Measurements from ENCODE around the gene PRPF6.

The PRPF6 gene, protein sequence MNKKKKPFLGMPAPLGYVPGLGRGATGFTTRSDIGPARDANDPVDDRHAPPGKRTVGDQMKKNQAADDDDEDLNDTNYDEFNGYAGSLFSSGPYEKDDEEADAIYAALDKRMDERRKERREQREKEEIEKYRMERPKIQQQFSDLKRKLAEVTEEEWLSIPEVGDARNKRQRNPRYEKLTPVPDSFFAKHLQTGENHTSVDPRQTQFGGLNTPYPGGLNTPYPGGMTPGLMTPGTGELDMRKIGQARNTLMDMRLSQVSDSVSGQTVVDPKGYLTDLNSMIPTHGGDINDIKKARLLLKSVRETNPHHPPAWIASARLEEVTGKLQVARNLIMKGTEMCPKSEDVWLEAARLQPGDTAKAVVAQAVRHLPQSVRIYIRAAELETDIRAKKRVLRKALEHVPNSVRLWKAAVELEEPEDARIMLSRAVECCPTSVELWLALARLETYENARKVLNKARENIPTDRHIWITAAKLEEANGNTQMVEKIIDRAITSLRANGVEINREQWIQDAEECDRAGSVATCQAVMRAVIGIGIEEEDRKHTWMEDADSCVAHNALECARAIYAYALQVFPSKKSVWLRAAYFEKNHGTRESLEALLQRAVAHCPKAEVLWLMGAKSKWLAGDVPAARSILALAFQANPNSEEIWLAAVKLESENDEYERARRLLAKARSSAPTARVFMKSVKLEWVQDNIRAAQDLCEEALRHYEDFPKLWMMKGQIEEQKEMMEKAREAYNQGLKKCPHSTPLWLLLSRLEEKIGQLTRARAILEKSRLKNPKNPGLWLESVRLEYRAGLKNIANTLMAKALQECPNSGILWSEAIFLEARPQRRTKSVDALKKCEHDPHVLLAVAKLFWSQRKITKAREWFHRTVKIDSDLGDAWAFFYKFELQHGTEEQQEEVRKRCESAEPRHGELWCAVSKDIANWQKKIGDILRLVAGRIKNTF

DNA sequence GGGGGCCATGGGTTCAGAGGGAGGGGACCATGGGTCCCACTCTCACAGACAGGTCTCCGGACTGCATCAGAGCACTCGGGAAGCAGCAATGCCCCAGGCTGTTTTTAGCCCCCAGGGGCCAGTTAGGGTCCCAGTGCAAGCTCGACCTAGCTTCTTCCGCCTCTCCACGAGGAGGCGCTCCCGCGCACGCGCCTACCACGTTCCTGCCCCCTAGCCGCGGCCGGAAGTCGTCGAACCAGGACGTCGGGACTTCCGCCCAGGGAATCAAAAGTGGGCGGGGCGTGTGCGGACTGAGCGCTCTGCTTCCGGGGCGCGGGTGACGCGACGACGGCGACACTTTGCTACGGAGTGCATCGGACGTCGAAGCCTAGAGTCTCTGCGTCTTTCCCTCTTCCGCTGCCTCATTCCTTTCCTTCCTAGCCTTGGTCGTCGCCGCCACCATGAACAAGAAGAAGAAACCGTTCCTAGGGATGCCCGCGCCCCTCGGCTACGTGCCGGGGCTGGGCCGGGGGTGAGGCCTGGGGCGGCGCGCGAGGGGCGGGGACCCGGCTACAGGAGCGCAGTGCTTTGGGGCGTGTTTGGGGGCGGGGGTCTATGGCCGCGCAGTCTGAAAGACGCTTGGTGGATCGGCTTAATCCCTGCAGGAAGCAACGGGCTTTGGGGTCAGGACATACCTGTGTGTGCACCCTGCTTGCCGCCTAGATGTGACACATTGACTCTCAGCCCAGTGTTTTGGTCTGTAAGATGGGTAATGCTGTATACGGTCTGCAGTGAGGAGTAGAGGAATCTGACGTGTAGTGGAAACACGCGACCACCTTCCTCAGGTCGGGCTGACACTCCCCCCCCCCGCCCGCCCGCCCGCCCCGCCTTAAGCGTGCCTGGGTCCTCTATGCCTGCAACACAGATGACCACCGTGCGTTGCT, at the start of gene PRPF6:
TSS of gene PRPF6 (plus strand) at position 327 of the 923 bp plus-strand sequence. CDS start at position 441, 114 bp downstream.
- Histone ChIP-seq H3K36me3 (ENCODE audit: control insufficient read depth, low read length) (peaks cover 41% of the 10 kb centered on the region), H3K4me1 (ENCODE audit: control insufficient read depth, low read length) (peaks cover 41% of the 10 kb centered on the region), H3F3A (ENCODE audit: control insufficient read depth, insufficient read depth) (peaks cover 17% of the 10 kb centered on the region), H4K20me1 (ENCODE audit: control insufficient read depth, insufficient read depth, low read depth, low read length) (peaks cover 4% of the 10 kb centered on the region; the same call in 1 of the 2 replicates), H3K9me2 (replicated peaks; ENCODE audit: control insufficient read depth, low read length) (no peaks in the 10 kb centered on the region), H3K27me3 (ENCODE audit: control insufficient read depth, low read length) (no peaks in the 10 kb centered on the region), H3K4me2 (ENCODE audit: low read length) (peak within 1 kb of the TSS; percentile 77), H3K9me3 (ENCODE audit: control insufficient read depth, insufficient read depth, low read length) (no peaks in the 10 kb centered on the region), H3K27ac (ENCODE audit: low read depth, low read length) (peak within 1 kb of the TSS; percentile 90), H3K4me3 (ENCODE audit: low read length) (peak within 1 kb of the TSS; percentile 97), H3K79me2 (ENCODE audit: control insufficient read depth, low read length) (peaks cover 50% of the 10 kb centered on the region)
- no peak for TF ChIP-seq EZH2phosphoT487 (IDR thresholded peaks at IDR 0.05; ENCODE audit: borderline replicate concordance, low read length)
- TF ChIP-seq, protein P1, sequence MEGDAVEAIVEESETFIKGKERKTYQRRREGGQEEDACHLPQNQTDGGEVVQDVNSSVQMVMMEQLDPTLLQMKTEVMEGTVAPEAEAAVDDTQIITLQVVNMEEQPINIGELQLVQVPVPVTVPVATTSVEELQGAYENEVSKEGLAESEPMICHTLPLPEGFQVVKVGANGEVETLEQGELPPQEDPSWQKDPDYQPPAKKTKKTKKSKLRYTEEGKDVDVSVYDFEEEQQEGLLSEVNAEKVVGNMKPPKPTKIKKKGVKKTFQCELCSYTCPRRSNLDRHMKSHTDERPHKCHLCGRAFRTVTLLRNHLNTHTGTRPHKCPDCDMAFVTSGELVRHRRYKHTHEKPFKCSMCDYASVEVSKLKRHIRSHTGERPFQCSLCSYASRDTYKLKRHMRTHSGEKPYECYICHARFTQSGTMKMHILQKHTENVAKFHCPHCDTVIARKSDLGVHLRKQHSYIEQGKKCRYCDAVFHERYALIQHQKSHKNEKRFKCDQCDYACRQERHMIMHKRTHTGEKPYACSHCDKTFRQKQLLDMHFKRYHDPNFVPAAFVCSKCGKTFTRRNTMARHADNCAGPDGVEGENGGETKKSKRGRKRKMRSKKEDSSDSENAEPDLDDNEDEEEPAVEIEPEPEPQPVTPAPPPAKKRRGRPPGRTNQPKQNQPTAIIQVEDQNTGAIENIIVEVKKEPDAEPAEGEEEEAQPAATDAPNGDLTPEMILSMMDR (IDR thresholded peaks at IDR 0.05; ENCODE audit: low read depth, low read length, poor library complexity, severe bottlenecking): peak; percentile 88

DNA sequence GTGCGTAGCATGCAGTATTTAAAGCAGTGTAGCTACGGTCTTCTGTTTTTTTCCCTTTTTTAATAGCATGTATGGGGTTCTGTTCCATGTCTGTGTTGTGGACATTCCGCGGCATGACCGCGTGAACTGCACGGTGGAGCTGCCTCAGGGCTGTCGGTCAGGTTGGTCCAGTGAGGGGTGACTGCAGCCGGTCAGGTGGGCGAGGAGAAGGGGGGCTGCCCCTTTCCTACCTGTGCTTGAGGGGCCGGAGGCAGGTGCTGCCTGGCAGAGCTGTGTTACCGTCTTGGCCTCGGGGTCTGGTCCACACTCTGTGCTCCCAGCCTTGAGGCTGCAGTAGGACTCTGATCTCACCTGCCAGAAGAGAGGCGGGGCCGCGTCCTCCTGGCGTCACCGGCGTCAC, 49.2 kb upstream of the PRPF6 start:
- no peak overlapping the region for H3K4me2 ChIP-seq (ENCODE audit: low read length)
- no peaks in the 10 kb centered on the region for H3K9me2 ChIP-seq (replicated peaks; ENCODE audit: control insufficient read depth, low read length)
- TF ChIP-seq EZH2phosphoT487 (IDR thresholded peaks at IDR 0.05; ENCODE audit: borderline replicate concordance, low read length): no peak
- TF ChIP-seq, protein P1 (IDR thresholded peaks at IDR 0.05; ENCODE audit: low read depth, low read length, poor library complexity, severe bottlenecking): no peak
- no peaks in the 10 kb centered on the region for H3K4me1 ChIP-seq (ENCODE audit: control insufficient read depth, low read length)
- H3K79me2 ChIP-seq (ENCODE audit: control insufficient read depth, low read length): peaks cover 8% of the 10 kb centered on the region
- no peaks in the 10 kb centered on the region for H4K20me1 ChIP-seq (ENCODE audit: control insufficient read depth, insufficient read depth, low read depth, low read length)
- no peak overlapping the region for H3K27ac ChIP-seq (ENCODE audit: low read depth, low read length)
- no peaks in the 10 kb centered on the region for H3K27me3 ChIP-seq (ENCODE audit: control insufficient read depth, low read length)
- no peak overlapping the region for H3K4me3 ChIP-seq (ENCODE audit: low read length)
- peaks cover 70% of the 10 kb centered on the region for H3K36me3 ChIP-seq (ENCODE audit: control insufficient read depth, low read length)
- no peaks in the 10 kb centered on the region for H3F3A ChIP-seq (ENCODE audit: control insufficient read depth, insufficient read depth)
- no peaks in the 10 kb centered on the region for H3K9me3 ChIP-seq (ENCODE audit: control insufficient read depth, insufficient read depth, low read length)

DNA sequence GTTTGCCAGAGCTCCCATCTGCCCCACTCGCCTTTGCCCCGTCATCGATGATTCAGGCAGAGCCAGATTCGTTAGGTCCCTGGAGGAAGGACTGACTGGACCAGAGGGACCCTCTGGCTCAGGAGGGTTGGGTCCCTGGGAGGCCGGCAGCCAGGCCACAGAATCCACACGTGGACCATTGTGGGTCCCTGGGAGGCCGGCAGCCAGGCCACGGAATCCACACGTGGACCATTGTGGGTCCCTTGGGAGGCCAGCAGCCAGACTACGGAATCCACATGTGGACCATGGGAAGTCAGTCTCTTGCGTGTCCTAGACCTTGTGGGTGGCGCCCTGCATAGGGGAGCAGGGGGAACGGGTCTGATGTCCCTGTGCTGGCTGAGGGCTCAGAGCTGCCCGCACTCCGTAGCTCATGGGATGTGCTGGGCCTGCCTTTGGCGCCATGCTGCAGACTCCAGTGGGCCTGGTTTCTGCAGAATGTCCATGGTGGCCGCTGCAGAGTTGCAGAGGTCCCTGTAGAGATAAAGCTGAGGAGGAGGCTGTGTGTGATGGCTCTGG, 48.2 kb upstream of the PRPF6 start:
- Histone ChIP-seq H4K20me1 (ENCODE audit: control insufficient read depth, insufficient read depth, low read depth, low read length) (no peaks in the 10 kb centered on the region), H3K27me3 (ENCODE audit: control insufficient read depth, low read length) (no peaks in the 10 kb centered on the region), H3K36me3 (ENCODE audit: control insufficient read depth, low read length) (peaks cover 61% of the 10 kb centered on the region), H3K9me2 (replicated peaks; ENCODE audit: control insufficient read depth, low read length) (no peaks in the 10 kb centered on the region), H3K4me3 (ENCODE audit: low read length) (no peak overlapping the region), H3K79me2 (ENCODE audit: control insufficient read depth, low read length) (0 out of 2 replicates have a peak, but pooled peaks cover 4% of the 10 kb centered on the region), H3F3A (ENCODE audit: control insufficient read depth, insufficient read depth) (0 out of 2 replicates have a peak, but pooled peaks cover 2% of the 10 kb centered on the region), H3K27ac (ENCODE audit: low read depth, low read length) (no peak overlapping the region), H3K4me1 (ENCODE audit: control insufficient read depth, low read length) (no peaks in the 10 kb centered on the region), H3K9me3 (ENCODE audit: control insufficient read depth, insufficient read depth, low read length) (no peaks in the 10 kb centered on the region), H3K4me2 (ENCODE audit: low read length) (no peak overlapping the region)
- TF ChIP-seq EZH2phosphoT487 (IDR thresholded peaks at IDR 0.05; ENCODE audit: borderline replicate concordance, low read length): no peak
- TF ChIP-seq, protein P1 (IDR thresholded peaks at IDR 0.05; ENCODE audit: low read depth, low read length, poor library complexity, severe bottlenecking): no peak
